HG03103 (cell line): ENCODE data around the gene F7.

Experiments
- ATAC-seq: cut with Tn5 transposase; IDR thresholded peaks from one replicate; pipeline ENCODE4 v1.9.1; 2021; ENCODE audit warnings: low read depth; ENCODE audit not compliant: unreplicated experiment

F7 gene

GRCh38 chr13:113086031-113086750, 19.4 kb upstream of the F7 start:
- ATAC-seq: no peak

DNA sequence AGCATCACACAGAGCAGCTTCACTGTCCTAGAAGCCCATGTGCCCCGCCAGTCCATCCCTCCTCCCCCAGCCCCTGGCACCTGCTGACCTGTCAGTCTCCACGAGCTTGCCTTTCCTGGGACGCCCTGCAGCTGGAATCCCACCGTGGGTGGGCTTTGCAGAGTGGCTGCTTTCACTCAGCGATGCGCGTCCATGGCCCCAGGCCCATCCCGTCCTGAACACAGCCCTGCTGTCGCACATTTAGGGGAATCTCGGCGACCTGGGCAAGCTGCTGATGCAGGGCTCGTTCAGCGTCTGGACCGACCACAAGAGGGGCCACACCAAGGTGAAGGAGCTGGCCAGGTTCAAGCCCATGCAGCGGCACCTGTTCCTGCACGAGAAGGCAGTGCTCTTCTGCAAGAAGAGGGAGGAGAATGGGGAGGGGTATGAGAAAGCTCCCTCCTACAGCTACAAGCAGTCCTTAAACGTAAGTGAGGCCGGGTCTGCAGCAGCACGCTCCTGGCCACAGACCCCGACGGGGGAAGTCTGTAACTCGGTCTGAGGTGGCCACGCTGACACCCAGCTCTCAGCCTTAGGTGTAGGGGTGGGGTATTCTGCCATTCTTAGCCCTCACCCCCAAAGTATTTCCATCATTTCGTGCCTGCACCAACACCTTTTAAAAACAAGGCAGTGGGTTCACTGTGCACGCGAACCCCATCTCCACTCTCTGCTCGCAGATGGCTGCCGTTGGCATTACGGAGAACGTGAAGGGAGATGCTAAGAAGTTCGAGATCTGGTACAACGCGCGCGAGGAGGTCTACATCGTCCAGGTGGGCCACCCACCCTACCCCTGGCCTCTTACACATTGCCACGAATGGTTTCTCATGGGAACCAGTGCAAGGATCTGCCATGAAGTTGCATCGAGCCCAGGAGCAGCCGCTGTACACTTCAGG, 18.3 kb upstream of the F7 start:
- no peak for ATAC-seq

DNA sequence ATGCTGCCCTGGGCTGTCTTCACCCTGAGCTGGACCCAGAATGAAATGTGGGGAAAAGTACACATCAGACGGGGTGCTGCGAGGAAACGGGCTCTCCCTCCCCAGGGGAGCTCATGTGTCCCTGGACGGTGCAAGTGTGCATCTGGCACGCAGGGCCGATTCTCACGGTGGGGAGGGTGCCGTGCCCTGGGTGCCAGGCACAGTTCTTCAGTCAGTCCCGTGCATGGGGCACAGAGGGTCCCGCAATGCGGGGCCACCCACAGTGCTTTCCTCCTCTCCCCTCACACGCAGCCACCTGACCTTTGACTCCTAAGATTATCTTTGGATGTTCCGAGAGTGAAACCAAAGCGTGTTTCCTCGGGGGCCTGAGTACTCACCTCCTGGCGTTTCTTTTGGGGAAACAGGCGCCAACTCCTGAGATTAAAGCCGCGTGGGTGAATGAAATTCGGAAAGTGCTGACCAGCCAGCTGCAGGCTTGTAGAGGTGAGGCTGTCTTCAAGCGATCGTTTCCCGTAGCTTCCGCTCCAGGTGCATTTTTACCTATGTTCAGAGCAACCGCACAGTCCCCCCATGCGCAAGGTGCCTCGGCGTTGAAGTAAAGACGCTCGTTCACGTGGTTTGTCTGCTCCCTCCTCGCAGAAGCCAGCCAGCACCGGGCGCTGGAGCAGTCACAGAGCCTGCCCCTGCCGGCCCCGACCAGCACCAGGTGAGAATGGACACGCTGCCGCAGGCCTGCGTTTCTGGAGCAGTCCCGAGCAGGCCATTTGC, 17.5 kb upstream of the F7 start:
- no peak for ATAC-seq

DNA sequence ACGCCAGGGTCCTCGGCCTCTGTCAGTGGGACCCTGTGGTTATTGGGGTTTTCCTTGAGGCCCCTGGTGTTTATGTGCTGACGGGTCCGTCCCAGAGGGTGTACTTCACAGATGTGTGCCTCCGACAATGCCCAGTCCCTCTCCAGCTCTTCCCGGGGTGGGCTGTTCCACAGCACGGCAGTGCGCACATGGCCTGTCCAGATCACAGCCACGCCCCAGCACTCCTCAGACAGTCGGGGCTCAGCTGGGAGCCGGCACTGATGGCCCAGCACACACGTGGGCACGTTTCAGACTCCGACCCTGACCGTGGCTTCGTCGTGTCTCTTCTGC, 16.9 kb upstream of the F7 start:
- ATAC-seq: no peak

- no peak for ATAC-seq
Measured at GRCh38 chr13:113089693-113090414, 15.7 kb upstream of the F7 start.

DNA sequence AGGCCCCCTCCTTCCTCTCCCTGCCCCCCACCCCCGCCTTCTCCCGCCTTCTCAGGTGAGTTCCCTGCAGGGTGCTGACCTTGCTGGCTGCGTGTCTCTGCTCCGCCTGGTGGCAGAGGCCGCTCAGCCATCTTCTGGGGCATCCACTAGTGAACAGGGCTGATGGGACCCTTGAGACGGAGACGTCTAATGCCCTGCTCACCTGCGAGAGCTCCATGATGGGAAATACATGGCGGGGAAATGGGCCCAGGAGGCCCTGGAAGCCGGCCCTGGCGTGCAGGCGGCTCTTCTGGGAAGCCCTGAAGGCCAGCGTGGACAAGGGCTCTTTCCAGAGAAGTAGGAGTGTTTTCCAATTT, 15.2 kb upstream of the F7 start:
- no peak for ATAC-seq

DNA sequence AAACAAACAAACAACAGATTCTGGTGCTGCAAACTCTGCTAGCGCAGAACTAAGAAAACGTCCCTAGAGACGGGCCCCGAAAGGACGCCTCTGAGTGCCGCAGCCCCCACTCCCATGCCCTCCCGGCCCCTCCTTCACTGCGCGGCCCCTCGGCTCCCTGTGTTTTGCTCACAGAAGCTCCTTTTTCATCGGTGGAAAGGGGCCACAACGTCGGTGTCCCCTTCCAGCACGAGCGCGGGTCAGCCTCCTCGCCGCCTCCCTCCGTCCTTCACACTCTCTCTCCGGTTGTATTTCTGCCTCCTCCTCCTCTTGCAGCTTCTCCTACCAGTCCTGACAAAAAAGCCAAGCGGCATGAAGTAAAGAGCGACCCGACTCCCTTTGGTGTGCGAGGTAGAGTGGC, 14.8 kb upstream of the F7 start:
- no peak for ATAC-seq

DNA sequence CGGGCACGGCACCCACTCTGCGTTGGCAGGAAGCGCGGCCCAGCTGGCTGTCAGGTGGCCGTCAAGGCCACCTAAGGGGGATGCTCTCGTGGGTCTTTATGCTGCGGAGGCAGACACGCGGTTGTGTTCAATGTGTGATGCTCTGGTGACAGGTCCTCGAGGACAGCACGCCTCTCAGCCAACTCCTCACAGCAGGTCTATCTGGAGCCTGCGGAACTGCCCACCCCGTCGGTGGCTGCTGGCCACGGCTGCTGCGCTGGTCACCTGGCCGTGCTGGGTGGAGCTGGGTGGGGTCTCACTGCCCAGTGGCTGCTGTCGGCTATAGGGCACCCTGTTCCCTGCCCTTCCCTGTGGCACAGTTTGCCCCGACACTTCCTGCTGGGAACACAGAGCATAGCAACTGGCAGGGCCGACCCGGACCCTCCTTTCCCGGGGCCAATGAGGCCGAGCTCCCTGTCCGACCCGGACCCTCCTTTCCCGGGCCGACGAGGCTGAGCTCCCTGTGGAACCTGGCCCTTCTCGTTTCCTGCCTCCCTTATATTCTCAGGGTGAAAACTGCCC, 14.3 kb upstream of the F7 start:
- no peak for ATAC-seq

GRCh38 chr13:113091891-113092775, 13.5 kb upstream of the F7 start:
- no peak for ATAC-seq

DNA sequence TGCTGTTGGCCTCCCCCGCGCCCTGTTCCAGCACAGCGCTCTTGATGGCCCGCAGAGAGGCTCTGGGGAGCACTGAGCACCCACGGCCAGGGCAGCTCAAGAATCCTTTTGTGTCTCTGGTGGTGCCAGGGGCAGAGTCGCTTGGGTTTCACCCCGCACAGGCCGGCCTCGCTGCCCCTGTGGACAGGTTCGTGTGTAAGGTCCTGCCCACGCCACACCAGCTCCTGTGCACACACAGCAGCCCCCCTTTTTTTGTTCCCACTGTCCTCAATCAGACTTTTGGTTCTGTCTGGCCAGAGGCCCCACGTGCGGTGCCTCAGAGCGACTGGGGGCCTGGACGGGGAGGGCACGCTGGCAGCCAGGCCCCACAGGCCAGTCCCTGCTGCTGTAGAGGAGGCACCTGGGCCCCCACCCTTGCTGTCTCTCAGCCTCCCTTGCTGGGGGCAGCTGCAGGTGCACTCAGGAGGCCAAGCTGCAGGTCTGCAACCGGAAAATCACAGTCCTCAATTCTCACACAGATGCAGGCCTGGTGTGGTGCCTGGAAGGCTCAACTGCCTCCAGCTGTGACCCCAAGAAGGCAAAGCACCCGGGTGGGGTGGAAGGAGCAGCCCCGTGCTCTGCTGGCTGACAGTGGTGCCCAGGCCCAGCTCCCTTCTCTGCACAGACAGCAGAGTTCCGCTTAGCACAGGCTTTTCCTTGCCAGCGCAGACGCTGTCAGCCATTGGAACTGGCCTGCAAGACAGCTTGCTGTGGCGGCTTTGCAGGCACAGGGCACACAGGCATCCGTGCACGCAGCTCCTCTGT, 12.6 kb upstream of the F7 start:
- no peak for ATAC-seq

GRCh38 chr13:113093580-113094409, 11.8 kb upstream of the F7 start:
- ATAC-seq: no peak

GRCh38 chr13:113094410-113094800, 11.2 kb upstream of the F7 start:
- no peak for ATAC-seq

DNA sequence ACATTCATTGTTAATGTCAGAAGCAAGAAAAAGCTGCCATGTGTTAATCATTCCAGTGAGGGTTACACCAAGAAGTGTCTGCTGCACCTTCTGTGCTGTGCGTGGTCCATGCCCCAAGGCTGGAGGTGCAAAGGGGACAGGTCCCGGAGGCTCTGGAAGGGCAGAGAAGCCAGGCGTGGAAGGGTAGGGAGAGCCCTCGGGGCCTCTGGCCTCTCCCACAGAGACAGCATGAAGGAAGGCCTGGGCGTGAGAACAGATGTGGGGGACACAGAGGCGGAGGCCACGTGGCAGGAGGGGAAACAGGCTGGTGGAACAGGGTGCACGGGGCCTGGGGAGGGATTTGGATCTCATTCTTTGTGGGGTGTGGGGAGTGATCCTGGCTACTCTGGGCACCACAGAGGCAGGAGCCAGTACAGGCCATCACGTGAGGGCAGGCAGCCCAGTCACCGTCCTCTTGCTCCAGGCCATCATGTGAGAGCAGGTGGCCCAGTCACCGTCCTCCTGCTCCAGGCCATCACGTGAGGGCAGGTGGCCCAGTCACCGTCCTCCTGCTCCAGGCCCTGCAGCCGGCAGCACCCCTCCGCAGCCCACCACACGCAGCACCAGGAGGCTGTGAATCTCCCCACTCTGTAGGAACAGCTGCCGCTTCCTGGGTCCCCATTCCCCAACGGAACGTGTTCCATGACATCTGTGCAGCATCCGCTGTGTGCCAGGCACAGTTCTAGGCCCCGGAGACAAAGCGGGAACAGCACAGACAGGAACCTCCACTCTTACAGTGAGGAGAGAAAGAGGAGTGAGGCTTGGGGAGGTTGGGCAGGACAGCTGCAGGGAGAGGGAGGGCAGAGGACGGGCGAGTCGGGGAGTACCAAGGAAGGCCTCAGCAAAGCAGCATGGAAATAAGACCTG, 10.2 kb upstream of the F7 start:
- ATAC-seq: no peak

DNA sequence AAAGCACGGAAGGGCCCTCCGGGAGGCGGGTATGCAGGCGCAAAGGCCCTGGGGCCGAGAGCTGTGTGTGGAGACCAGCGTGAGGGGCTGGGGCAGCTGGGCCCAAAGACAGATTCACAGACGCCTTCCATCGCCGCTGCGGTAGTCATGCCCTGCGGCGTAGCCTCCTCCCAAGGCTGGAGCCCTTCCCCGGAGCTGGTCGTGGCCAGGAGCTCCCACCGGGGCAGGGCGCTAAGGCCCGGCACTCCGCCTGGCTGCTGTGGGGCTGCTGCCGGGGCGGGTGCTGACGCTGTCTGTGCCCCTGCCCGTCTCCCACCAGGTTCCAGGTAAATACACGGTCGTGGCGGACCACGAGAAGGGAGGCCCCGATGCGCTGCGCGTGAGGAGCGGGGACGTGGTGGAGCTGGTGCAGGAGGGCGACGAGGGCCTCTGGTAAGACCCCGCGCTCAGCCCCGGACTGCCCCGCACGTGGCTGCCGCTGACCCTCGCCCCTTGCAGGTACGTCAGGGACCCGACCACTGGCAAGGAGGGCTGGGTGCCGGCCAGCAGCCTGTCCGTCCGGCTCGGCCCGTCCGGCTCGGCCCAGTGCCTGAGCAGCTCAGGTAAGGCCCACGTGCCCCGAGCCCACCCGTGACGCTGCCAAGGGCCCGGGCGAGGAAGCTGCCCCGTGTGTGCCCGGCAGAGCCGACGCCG, 9.4 kb upstream of the F7 start:
- no peak for ATAC-seq

GRCh38 chr13:113096745-113097305, 8.8 kb upstream of the F7 start:
- no peak for ATAC-seq

DNA sequence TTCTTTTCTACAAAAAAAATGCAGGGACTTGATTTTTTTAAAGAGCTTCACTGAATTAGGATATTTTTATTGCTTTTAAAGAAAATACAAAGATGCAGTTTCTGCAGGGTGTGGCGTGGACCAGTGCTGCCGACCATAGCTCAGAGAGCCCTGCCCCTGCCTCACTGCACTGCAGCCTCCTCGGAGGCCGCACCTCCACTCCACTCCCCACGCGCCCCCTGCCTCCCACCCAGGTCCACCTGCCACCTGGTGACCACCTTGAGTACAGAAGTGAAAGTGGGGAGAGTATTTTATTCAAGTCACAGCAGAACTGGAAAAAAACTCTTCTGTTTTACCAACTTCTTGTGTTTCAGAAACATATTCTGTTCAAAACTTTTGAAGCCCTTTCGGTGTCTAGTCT, 7.9 kb upstream of the F7 start:
- ATAC-seq: no peak
